ENCODE results near the gene LRRC73. TPM values are rescaled to one million over a fixed set of nuclear protein-coding genes. Genes with fewer than 3 reads are reported as not detected.
"Not testable (repeated sequence)": the region's sequence is repeated elsewhere in the genome, so short reads cannot be mapped to it uniquely, and the experiment has no call there.

The LRRC73 gene, protein sequence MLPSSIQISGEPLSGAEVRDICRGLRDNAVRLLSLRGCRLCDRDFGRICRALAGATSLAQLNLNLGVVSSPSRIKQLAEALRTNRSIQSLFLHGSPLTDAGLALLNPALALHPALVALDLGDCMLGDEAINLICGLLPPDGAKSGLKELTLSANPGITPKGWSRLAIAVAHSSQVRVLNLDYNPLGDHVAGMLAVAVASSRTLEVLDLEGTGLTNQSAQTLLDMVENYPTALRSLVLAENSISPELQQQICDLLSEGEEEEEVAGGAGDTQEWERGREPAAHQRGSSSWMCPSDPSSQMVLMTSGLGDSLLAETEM
- 0.58 and 0.94 TPM in 2 replicates for total RNA-seq (2021)
- Bru-seq, nascent RNA = percentile 19 among the genes with signal in this experiment
- BruChase-seq, experiment 1, labeled RNA remaining after a 2-hour chase = percentile 26 among the genes with signal in this experiment
- BruChase-seq, experiment 2, labeled RNA remaining after a 6-hour chase = not detected
- long read RNA-seq, partial matches to known transcripts = 0 of 1 reads
- long read RNA-seq, other reads (novel, unspliced or antisense) = 0 of 1 reads

DNA sequence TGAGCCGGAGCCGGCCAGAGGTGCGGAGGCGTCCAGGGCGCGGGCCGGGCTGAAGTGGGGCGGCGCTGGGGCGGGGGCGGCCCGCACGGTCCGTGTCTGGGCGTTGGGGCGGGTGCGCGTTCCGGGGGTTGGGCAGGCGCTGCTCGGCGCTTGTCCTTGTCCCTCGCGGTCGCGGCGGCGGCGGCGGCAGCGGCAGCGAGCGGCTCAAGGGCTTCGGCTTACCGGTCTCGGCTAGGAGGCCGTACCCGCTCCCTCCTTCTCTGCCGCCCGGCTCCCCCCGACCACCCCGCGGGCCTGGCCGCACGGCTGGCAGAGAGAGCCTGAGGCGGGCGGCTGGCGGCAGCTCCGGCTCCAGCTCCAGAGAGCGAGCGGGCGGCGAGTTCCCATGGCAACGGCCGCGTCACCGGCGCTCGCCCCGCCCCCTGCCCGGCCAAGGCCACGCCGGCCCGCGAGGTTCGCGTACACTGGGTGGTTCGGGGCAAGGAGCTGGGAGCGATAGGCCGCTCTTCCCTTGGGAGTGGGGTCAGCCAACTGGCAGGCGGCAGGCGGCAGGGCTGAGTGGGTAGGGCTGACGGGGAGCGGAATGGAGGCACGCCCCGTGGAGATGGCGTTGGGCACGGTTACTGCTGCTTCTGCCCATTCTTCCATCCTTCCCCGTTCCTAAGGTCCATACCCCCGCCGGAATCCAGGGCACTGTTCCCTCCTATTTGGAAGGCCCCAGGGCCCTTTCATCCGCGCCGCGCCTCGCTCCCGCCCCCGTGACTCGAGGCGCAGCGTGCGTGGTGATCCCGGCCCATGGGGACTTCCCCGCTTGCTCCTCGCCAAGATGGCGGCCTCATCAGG is at the start of gene LRRC73:
Gene LRRC73 (minus strand): TSS at position 363 of the 843 bp plus-strand sequence. CDS start 561 bp downstream, outside the sequence.
- peak; percentile 77 for DNase-seq (ENCODE audit: low spot score)
- H3K27me3 ChIP-seq (replicated peaks; ENCODE audit: insufficient read depth, low read depth, low read length, poor library complexity) = no peaks in the 10 kb centered on the region
- no peaks in the 10 kb centered on the region for H3K9me3 ChIP-seq (ENCODE audit: low read depth, low read length, poor library complexity, severe bottlenecking)
- no TSS peak for BruUV-seq (replicated peaks)
- intact Hi-C loops (cut with micrococcal nuclease; ENCODE audit: unreplicated experiment) = loop anchor here (10.0 kb wide), 1 partner anchor 245 kb away; no protein-coding TSS in a partner anchor
- no peak for TF ChIP-seq EZH2 (IDR thresholded peaks at IDR 0.05; ENCODE audit: borderline replicate concordance, low read depth, low read length, poor library complexity, severe bottlenecking)
- TF ChIP-seq, protein P1, sequence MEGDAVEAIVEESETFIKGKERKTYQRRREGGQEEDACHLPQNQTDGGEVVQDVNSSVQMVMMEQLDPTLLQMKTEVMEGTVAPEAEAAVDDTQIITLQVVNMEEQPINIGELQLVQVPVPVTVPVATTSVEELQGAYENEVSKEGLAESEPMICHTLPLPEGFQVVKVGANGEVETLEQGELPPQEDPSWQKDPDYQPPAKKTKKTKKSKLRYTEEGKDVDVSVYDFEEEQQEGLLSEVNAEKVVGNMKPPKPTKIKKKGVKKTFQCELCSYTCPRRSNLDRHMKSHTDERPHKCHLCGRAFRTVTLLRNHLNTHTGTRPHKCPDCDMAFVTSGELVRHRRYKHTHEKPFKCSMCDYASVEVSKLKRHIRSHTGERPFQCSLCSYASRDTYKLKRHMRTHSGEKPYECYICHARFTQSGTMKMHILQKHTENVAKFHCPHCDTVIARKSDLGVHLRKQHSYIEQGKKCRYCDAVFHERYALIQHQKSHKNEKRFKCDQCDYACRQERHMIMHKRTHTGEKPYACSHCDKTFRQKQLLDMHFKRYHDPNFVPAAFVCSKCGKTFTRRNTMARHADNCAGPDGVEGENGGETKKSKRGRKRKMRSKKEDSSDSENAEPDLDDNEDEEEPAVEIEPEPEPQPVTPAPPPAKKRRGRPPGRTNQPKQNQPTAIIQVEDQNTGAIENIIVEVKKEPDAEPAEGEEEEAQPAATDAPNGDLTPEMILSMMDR (conservative IDR thresholded peaks at IDR 0.05; ENCODE audit: low read depth, low read length) = no peak
- peak within 1 kb of the TSS; percentile 54 for H3K27ac ChIP-seq (ENCODE audit: low read depth, low read length, poor library complexity, severe bottlenecking)
- H3K4me3 ChIP-seq (ENCODE audit: low read depth, low read length, poor library complexity, severe bottlenecking) = peak within 1 kb of the TSS; percentile 78
- peaks cover 40% of the 10 kb centered on the region for H3K36me3 ChIP-seq (ENCODE audit: insufficient read depth, low read length, poor library complexity, severe bottlenecking)
- CTCF ChIA-PET = interaction anchor here (1.0 kb wide), 2 partner anchors 18 to 55 kb away, joined by 4 to 5 read pairs; partner anchors contain the start of gene DLK2
- H3K4me1 ChIP-seq (ENCODE audit: insufficient read depth, low read length, poor library complexity, severe bottlenecking) = peaks cover under 1% of the 10 kb centered on the region
- POLR2A ChIA-PET (ENCODE audit: low non-redundant PET) = interaction anchor here (0.6 kb wide), 1 partner anchor 337 kb away, joined by 3 read pairs; no protein-coding TSS in a partner anchor

DNA sequence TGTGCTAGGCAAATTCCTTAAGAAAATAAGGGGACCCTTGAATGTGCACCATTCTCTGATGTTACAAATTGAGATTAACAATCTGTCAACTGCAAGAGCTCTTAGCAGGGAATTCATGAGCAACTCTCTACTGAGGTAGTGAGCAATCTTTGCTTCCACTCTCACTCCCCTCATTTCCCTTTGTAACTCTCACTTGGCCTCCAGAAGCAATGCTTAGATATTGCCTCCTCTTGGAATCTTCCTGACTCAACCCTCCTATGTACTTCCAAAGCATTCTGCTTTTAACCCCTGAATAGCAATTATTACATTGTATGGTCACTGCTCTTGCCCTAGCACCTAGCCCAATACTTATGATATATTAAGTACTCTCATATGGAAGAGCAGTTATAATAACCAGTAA is 49.2 kb upstream of the LRRC73 start:
- ChIA-PET CTCF (no interaction called here), POLR2A (ENCODE audit: low non-redundant PET) (no interaction called here)
- TF ChIP-seq, protein P1 (conservative IDR thresholded peaks at IDR 0.05; ENCODE audit: low read depth, low read length) = no peak
- TF ChIP-seq EZH2 (IDR thresholded peaks at IDR 0.05; ENCODE audit: borderline replicate concordance, low read depth, low read length, poor library complexity, severe bottlenecking) = no peak
- peaks cover 94% of the 10 kb centered on the region for H3K36me3 ChIP-seq (ENCODE audit: insufficient read depth, low read length, poor library complexity, severe bottlenecking)
- no peaks in the 10 kb centered on the region for H3K27me3 ChIP-seq (replicated peaks; ENCODE audit: insufficient read depth, low read depth, low read length, poor library complexity)
- no peaks in the 10 kb centered on the region for H3K9me3 ChIP-seq (ENCODE audit: low read depth, low read length, poor library complexity, severe bottlenecking)
- no peak for DNase-seq (ENCODE audit: low spot score)
- no TSS peak for BruUV-seq (replicated peaks)
- H3K4me3 ChIP-seq (ENCODE audit: low read depth, low read length, poor library complexity, severe bottlenecking) = no peak overlapping the region
- intact Hi-C loops (cut with micrococcal nuclease; ENCODE audit: unreplicated experiment) = no loop called here
- H3K4me1 ChIP-seq (ENCODE audit: insufficient read depth, low read length, poor library complexity, severe bottlenecking) = no peaks in the 10 kb centered on the region
- H3K27ac ChIP-seq (ENCODE audit: low read depth, low read length, poor library complexity, severe bottlenecking) = no peak overlapping the region

DNA sequence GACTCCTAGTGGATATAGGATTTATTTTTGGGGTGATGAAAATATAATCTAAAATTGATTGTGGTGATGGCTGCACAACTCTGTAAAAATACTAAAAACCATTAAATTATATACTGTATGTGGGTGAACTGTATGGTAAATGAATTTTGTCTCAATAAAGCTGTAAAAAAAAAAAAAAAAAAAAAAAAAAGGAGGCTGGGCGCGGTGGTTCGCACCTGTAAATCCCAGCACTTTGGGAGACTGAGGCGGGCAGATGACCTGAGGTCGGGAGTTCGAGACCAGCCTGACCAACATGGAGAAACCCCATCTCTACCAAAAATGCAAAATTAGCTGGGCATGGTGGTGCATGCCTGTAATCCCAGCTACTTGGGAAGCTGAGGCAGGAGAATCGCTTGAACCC is 47.5 kb upstream of the LRRC73 start:
- intact Hi-C loops (cut with micrococcal nuclease; ENCODE audit: unreplicated experiment); DNase-seq (ENCODE audit: low spot score); H3K4me1 ChIP-seq (ENCODE audit: insufficient read depth, low read length, poor library complexity, severe bottlenecking); CTCF ChIA-PET; H3K9me3 ChIP-seq (ENCODE audit: low read depth, low read length, poor library complexity, severe bottlenecking); POLR2A ChIA-PET (ENCODE audit: low non-redundant PET); H3K4me3 ChIP-seq (ENCODE audit: low read depth, low read length, poor library complexity, severe bottlenecking); BruUV-seq (replicated peaks); H3K27me3 ChIP-seq (replicated peaks; ENCODE audit: insufficient read depth, low read depth, low read length, poor library complexity); H3K27ac ChIP-seq (ENCODE audit: low read depth, low read length, poor library complexity, severe bottlenecking): not testable (repeated sequence)
- peaks cover 85% of the 10 kb centered on the region for H3K36me3 ChIP-seq (ENCODE audit: insufficient read depth, low read length, poor library complexity, severe bottlenecking)

Measured in A673 (cell line).